ENCODE results near the gene NCBP2.
A peak's percentile ranks its signal among the peaks of the same experiment; 100 is the strongest.

NCBP2 gene

GRCh38 chr3:196942226-196942914, at the start of gene NCBP2:
TSS of gene NCBP2 (minus strand) at chr3:196942528. CDS start at chr3:196942503, 25 bp downstream.
- DNase-seq (ENCODE audit: low spot score) = peak; percentile 97

GRCh38 chr3:196991581-196992460, 49.5 kb upstream of the NCBP2 start:
- DNase-seq (ENCODE audit: low spot score) = no peak

GRCh38 chr3:196990601-196991007, 48.3 kb upstream of the NCBP2 start:
- no peak for DNase-seq (ENCODE audit: low spot score)

- no peak for DNase-seq (ENCODE audit: low spot score)
Observed at GRCh38 chr3:196989721-196990262, 47.5 kb upstream of the NCBP2 start.

- no peak for DNase-seq (ENCODE audit: low spot score)
Observed at GRCh38 chr3:196988241-196989029, 46.1 kb upstream of the NCBP2 start.

GRCh38 chr3:196987022-196987421, 44.7 kb upstream of the NCBP2 start:
- DNase-seq (ENCODE audit: low spot score) = no peak

- no peak for DNase-seq (ENCODE audit: low spot score)
Observed at GRCh38 chr3:196985954-196986885, 43.9 kb upstream of the NCBP2 start.

GRCh38 chr3:196985298-196985697, 43.0 kb upstream of the NCBP2 start:
- no peak for DNase-seq (ENCODE audit: low spot score)

- DNase-seq (ENCODE audit: low spot score) = no peak
Observed at GRCh38 chr3:196983186-196983585, 40.9 kb upstream of the NCBP2 start.

GRCh38 chr3:196981657-196982056, 39.3 kb upstream of the NCBP2 start:
- no peak for DNase-seq (ENCODE audit: low spot score)

GRCh38 chr3:196979545-196979944, 37.2 kb upstream of the NCBP2 start:
- peak; percentile 48 for DNase-seq (ENCODE audit: low spot score)

- DNase-seq (ENCODE audit: low spot score) = no peak
Observed at GRCh38 chr3:196976941-196977340, 34.6 kb upstream of the NCBP2 start.

- no peak for DNase-seq (ENCODE audit: low spot score)
Observed at GRCh38 chr3:196975349-196975748, 33.0 kb upstream of the NCBP2 start.

GRCh38 chr3:196974661-196975060, 32.3 kb upstream of the NCBP2 start:
- no peak for DNase-seq (ENCODE audit: low spot score)

GRCh38 chr3:196971094-196971698, 28.9 kb upstream of the NCBP2 start:
- no peak for DNase-seq (ENCODE audit: low spot score)

GRCh38 chr3:196970547-196971093, 28.3 kb upstream of the NCBP2 start:
- no peak for DNase-seq (ENCODE audit: low spot score)

- DNase-seq (ENCODE audit: low spot score) = peak; percentile 94
Observed at GRCh38 chr3:196969660-196970546, 27.6 kb upstream of the NCBP2 start.

GRCh38 chr3:196969134-196969659, 26.9 kb upstream of the NCBP2 start:
- peak; percentile 54 for DNase-seq (ENCODE audit: low spot score)

Measured in GM03348 (cell line).